Thyroid gland (tissue), 4 donors: ENCODE measurements around the gene WASF2. TPM values are rescaled to one million over a fixed set of nuclear protein-coding genes. Genes with fewer than 3 reads are reported as not detected.
A peak's percentile ranks its signal among the peaks of the same experiment; 100 is the strongest.

Source experiments
- DNase-seq, 2 donors: peaks; one replicate each; pipeline ENCODE4 v3.0.0-alpha.2; 2019
- H3K27ac ChIP-seq, 3 donors: fragments of 200-600 bp; sonication (generic); 1 replicate in 2 of 3; 2 replicates in 1 of 3; pipeline ENCODE4 v1.5.1; 2016 to 2019; ENCODE audit warnings: mild to moderate bottlenecking in 1 of 3, moderate library complexity in 1 of 3
- H3K27me3 ChIP-seq: fragments of 200-600 bp; sonication (generic); one replicate; pipeline ENCODE4 v1.5.1; 2019
- H3K36me3 ChIP-seq, 2 donors: fragments of 200-600 bp; sonication (generic); one replicate each; pipeline ENCODE4 v1.5.1; 2016 to 2019
- H3K4me1 ChIP-seq, 2 donors: fragments of 200-600 bp; sonication (generic); one replicate each; pipeline ENCODE4 v1.5.1; 2017 to 2019
- H3K4me3 ChIP-seq, 3 donors: fragments of 200-600 bp; sonication (generic); replicated peaks in 1 of 3; 1 replicate in 2 of 3; 2 replicates in 1 of 3; pipeline ENCODE4 v1.5.1; 2016; ENCODE audit warnings: mild to moderate bottlenecking in 1 of 3
- H3K9me3 ChIP-seq: fragments of 200-600 bp; sonication (generic); one replicate; pipeline ENCODE4 v1.5.1; 2017
- CTCF ChIP-seq, 6 experiments: fragments of 200-600 bp in 3 of 6; fragments of 450-650 bp in 3 of 6; sonication (generic) in 3 of 6; IDR thresholded peaks; one replicate each; pipeline ENCODE4 v1.5.1; 2016 to 2019; ENCODE audit warnings: antibody characterized with exemption in 6 of 6, mild to moderate bottlenecking in 2 of 6, inconsistent platforms in 1 of 6, moderate library complexity in 1 of 6
- POLR2A ChIP-seq, 2 donors: fragments of 450-650 bp; IDR thresholded peaks; one replicate each; pipeline ENCODE4 v1.6.1; 2017; ENCODE audit warnings: antibody characterized with exemption in 2 of 2, mild to moderate bottlenecking in 2 of 2, moderate library complexity in 1 of 2
- WGBS, 2 donors: methylation state at CpG; one replicate each; pipeline ENCODE4 v1.1.5; 2017; 5-methylcytosine and 5-hydroxymethylcytosine counted together
- intact Hi-C: fragments of 100-400 bp; cut with DNase I; formaldehyde crosslinking; loops from one replicate; pipeline ENCODE4 v1.15.1; 2023
- total RNA-seq, 4 donors: library from RNA; depleted of rRNA; stranded (reverse); fragments of >200 nt; gene quantifications; one replicate each; pipeline ENCODE4 v1.2.3, GENCODE V29; 2016

Gene WASF2
- total RNA-seq, 4 donors from 2014 or later, result 38.3 to 47.7 (median 46.7) TPM

- H3K36me3 ChIP-seq, result peaks cover 0 to 6% of the 10 kb centered on the region in 2 donors
- TF ChIP-seq POLR2A (IDR thresholded peaks at IDR 0.05) (no peak), CTCF (IDR thresholded peaks at IDR 0.05) (no peak)
- peaks cover 39 to 57% of the 10 kb centered on the region in 2 donors for H3K4me1 ChIP-seq
- intact Hi-C loops, result no loop called here
- H3K4me3 ChIP-seq, result no peak overlapping the region
- WGBS, 2 donors, result 6 to 38% methylated on average over 2 of the region's 2 CpGs
- DNase-seq, result no peak
- H3K9me3 ChIP-seq, result no peaks in the 10 kb centered on the region
- H3K27ac ChIP-seq, result peak overlapping the region; percentile 74 to 95 (median 92)
- no peaks in the 10 kb centered on the region for H3K27me3 ChIP-seq
Measured at GRCh38 chr1:27535386-27535785, 45.4 kb upstream of the WASF2 start.

- intact Hi-C loops, result no loop called here
- WGBS, 2 donors, result 89 to 92% methylated on average over 14 of the region's 14 CpGs
- H3K36me3 ChIP-seq, result peaks cover 0 to 6% of the 10 kb centered on the region in 2 donors
- no peak for DNase-seq
- H3K4me1 ChIP-seq, result peaks cover 33 to 54% of the 10 kb centered on the region in 2 donors
- H3K27me3 ChIP-seq, result no peaks in the 10 kb centered on the region
- TF ChIP-seq POLR2A (IDR thresholded peaks at IDR 0.05), result no peak
- TF ChIP-seq CTCF (IDR thresholded peaks at IDR 0.05), result no peak
- no peak overlapping the region for H3K4me3 ChIP-seq
- peak overlapping the region in 1 of 3 donors; percentile 23 for H3K27ac ChIP-seq
- no peaks in the 10 kb centered on the region for H3K9me3 ChIP-seq
Measured at GRCh38 chr1:27531959-27532685, 42.2 kb upstream of the WASF2 start.

GRCh38 chr1:27530192-27530591 is 40.2 kb upstream of the WASF2 start:
- H3K27me3 ChIP-seq, result no peaks in the 10 kb centered on the region
- intact Hi-C loops, result no loop called here
- H3K4me3 ChIP-seq, result no peak overlapping the region
- H3K27ac ChIP-seq, result peak overlapping the region; percentile 58 to 90 (median 80)
- 96% methylated on average over 10 of the region's 10 CpGs for WGBS, 2 donors
- TF ChIP-seq POLR2A (IDR thresholded peaks at IDR 0.05) (no peak), CTCF (IDR thresholded peaks at IDR 0.05) (no peak)
- H3K4me1 ChIP-seq, result peaks cover 18 to 47% of the 10 kb centered on the region in 2 donors
- no peaks in the 10 kb centered on the region for H3K9me3 ChIP-seq
- peaks cover 0 to 6% of the 10 kb centered on the region in 2 donors for H3K36me3 ChIP-seq
- no peak for DNase-seq

- peak in 1 of 2 donors; percentile 44 for DNase-seq
- no peaks in the 10 kb centered on the region for H3K27me3 ChIP-seq
- intact Hi-C loops, result no loop called here
- TF ChIP-seq CTCF (IDR thresholded peaks at IDR 0.05), result no peak
- TF ChIP-seq POLR2A (IDR thresholded peaks at IDR 0.05), result no peak
- no peaks in the 10 kb centered on the region for H3K9me3 ChIP-seq
- peaks cover 0 to 6% of the 10 kb centered on the region in 2 donors for H3K36me3 ChIP-seq
- H3K27ac ChIP-seq, result peak overlapping the region; percentile 58 to 90 (median 80)
- H3K4me1 ChIP-seq, result peaks cover 18 to 42% of the 10 kb centered on the region in 2 donors
- H3K4me3 ChIP-seq, result no peak overlapping the region
- WGBS, 2 donors, result 31 to 55% methylated on average over 2 to 5 of the region's 5 CpGs
Measured at GRCh38 chr1:27529704-27530018, 39.7 kb upstream of the WASF2 start.
